IMR-90 (cell line): ENCODE results near the gene FGFRL1. TPM values are rescaled to one million over a fixed set of nuclear protein-coding genes. Genes with fewer than 3 reads are reported as not detected.

ENCODE experiments used
- ATAC-seq: fragments of 200-7000 bp; cut with Tn5 transposase; 2 replicates; pipeline ENCODE4 v1.9.1; 2020; ENCODE audit warnings: low read depth, mild to moderate bottlenecking, moderate library complexity
- BruUV-seq: library from RNA; stranded (reverse); fragments of 400-500 nt; replicated peaks from 2 replicates; lab custom pipeline; 2021; lab: Mats Ljungman, UMichigan
- CTCF ChIA-PET: fragments of 300-600 bp; formaldehyde crosslinking; extraction: SDS; loops from one replicate; lab custom pipeline; 2021; ENCODE audit warnings: antibody characterized with exemption; lab: Yijun Ruan, JAX
- POLR2A ChIA-PET: fragments of 300-600 bp; sonication (Branson Sonifier 250); formaldehyde crosslinking; loops from one replicate; lab custom pipeline; 2022; ENCODE audit warnings: antibody characterized with exemption; ENCODE audit not compliant: unreplicated experiment; lab: Charles Lee
- DNase-seq: peaks from one replicate; pipeline ENCODE4 v3.0.0; 2013
- H2AFZ ChIP-seq: replicated peaks from 2 replicates; pipeline ENCODE3; 2013; ENCODE audit warnings: low read length, mild to moderate bottlenecking; ENCODE audit not compliant: poor library complexity
- H2AK5ac ChIP-seq: 2 replicates; pipeline ENCODE4 v1.6.1; 2013; ENCODE audit warnings: low read depth, low read length, inconsistent platforms
- H2AK9ac ChIP-seq: replicated peaks from 2 replicates; pipeline ENCODE3; 2013; ENCODE audit warnings: mild to moderate bottlenecking, low read depth, low read length, moderate library complexity; ENCODE audit not compliant: poor library complexity
- H2BK120ac ChIP-seq: 2 replicates; pipeline ENCODE4 v1.6.1; 2013; ENCODE audit warnings: low read depth, low read length, inconsistent platforms
- H2BK15ac ChIP-seq: 3 replicates; pipeline ENCODE4 v1.6.1; 2013; ENCODE audit warnings: low read depth, low read length, inconsistent platforms
- H2BK20ac ChIP-seq: 2 replicates; pipeline ENCODE4 v1.6.1; 2013; ENCODE audit warnings: low read depth, mild to moderate bottlenecking, inconsistent platforms, low read length, moderate library complexity
- H2BK5ac ChIP-seq: 2 replicates; pipeline ENCODE4 v1.6.1; 2013; ENCODE audit warnings: mild to moderate bottlenecking, low read depth, low read length, inconsistent platforms; ENCODE audit not compliant: poor library complexity, severe bottlenecking
- H3K14ac ChIP-seq: replicated peaks from 2 replicates; pipeline ENCODE4 v1.6.1; 2013; ENCODE audit warnings: low read depth, low read length, inconsistent platforms
- H3K18ac ChIP-seq: 2 replicates; pipeline ENCODE4 v1.6.1; 2013; ENCODE audit warnings: low read depth, low read length, control low read depth
- H3K23ac ChIP-seq: 2 replicates; pipeline ENCODE4 v1.6.1; 2013; ENCODE audit warnings: low read depth, low read length, inconsistent platforms
- H3K27ac ChIP-seq: 2 replicates; pipeline ENCODE4 v1.5.1; 2013; ENCODE audit warnings: mild to moderate bottlenecking, control low read depth, low read length; ENCODE audit not compliant: insufficient read depth
- H3K27me3 ChIP-seq: 2 replicates; pipeline ENCODE4 v1.6.1; 2013; ENCODE audit warnings: low read length; ENCODE audit not compliant: control insufficient read depth, insufficient read depth
- H3K36me3 ChIP-seq: 2 replicates; pipeline ENCODE4 v1.6.1; 2013; ENCODE audit warnings: low read length, mixed read lengths; ENCODE audit not compliant: control insufficient read depth, insufficient read depth
- H3K4ac ChIP-seq: 2 replicates; pipeline ENCODE4 v1.6.1; 2013; ENCODE audit warnings: low read depth, low read length, inconsistent platforms
- H3K4me1 ChIP-seq: 2 replicates; pipeline ENCODE4 v1.6.1; 2013; ENCODE audit warnings: low read length, mixed read lengths; ENCODE audit not compliant: control insufficient read depth, insufficient read depth
- H3K4me2 ChIP-seq: 2 replicates; pipeline ENCODE4 v1.6.1; 2013; ENCODE audit warnings: low read depth, mild to moderate bottlenecking, control low read depth, low read length, moderate library complexity
- H3K4me3 ChIP-seq: 2 replicates; pipeline ENCODE4 v1.5.1; 2013; ENCODE audit warnings: low read depth, mild to moderate bottlenecking, control low read depth, low read length, moderate library complexity; ENCODE audit not compliant: insufficient read depth
- H3K56ac ChIP-seq: 2 replicates; pipeline ENCODE4 v1.6.1; 2013; ENCODE audit warnings: low read length, inconsistent platforms; ENCODE audit not compliant: insufficient read depth; ENCODE audit errors: extremely low read depth
- H3K79me1 ChIP-seq, 2 experiments: 2 replicates each; pipeline ENCODE4 v1.6.1; 2013; ENCODE audit warnings: low read length in 2 of 2, inconsistent platforms in 1 of 2, low read depth in 1 of 2
- H3K9ac ChIP-seq: 2 replicates; pipeline ENCODE4 v1.6.1; 2013; ENCODE audit warnings: low read depth, low read length, control low read depth
- H3K9me1 ChIP-seq: 2 replicates; pipeline ENCODE4 v1.6.1; 2013; ENCODE audit warnings: low read length, inconsistent platforms; ENCODE audit not compliant: insufficient read depth
- H3K9me3 ChIP-seq: 2 replicates; pipeline ENCODE4 v1.6.1; 2013; ENCODE audit warnings: low read length; ENCODE audit not compliant: control insufficient read depth, insufficient read depth
- H4K20me1 ChIP-seq: 2 replicates; pipeline ENCODE4 v1.6.1; 2013; ENCODE audit warnings: low read length, inconsistent platforms; ENCODE audit not compliant: insufficient read depth
- H4K5ac ChIP-seq: 2 replicates; pipeline ENCODE4 v1.6.1; 2013; ENCODE audit warnings: mild to moderate bottlenecking, low read depth, low read length, control low read depth
- H4K8ac ChIP-seq, 2 experiments: 2 replicates each; pipeline ENCODE4 v1.6.1; 2013; ENCODE audit warnings: low read depth in 2 of 2, low read length in 2 of 2, control low read depth in 1 of 2, inconsistent platforms in 1 of 2
- H4K91ac ChIP-seq: 2 replicates; pipeline ENCODE4 v1.6.1; 2013; ENCODE audit warnings: low read depth, low read length, inconsistent platforms; ENCODE audit not compliant: insufficient read depth
- CEBPB ChIP-seq: IDR thresholded peaks from 2 replicates; pipeline ENCODE4 v1.6.1; 2012; ENCODE audit warnings: low read depth, low read length, improper control_type of control experiment
- MAFK ChIP-seq: IDR thresholded peaks from 2 replicates; pipeline ENCODE4 v1.6.1; 2012; ENCODE audit warnings: low read depth, low read length, improper control_type of control experiment
- WGBS, 2 experiments: methylation state at CpG; one replicate each; pipeline versions ENCODE4 v1.1.5 to v1.1.7; 2013; ENCODE audit warnings: missing lambda C conversion rate in 2 of 2; ENCODE audit not compliant: insufficient read length in 1 of 2; ENCODE audit errors: extremely low coverage in 2 of 2; 5-methylcytosine and 5-hydroxymethylcytosine counted together
- dilution Hi-C: fragments of 300-500 bp; cut with HindIII; formaldehyde crosslinking; loops from one replicate; pipeline ENCODE4 v1.14.3; 2018; ENCODE audit warnings: low sequenced_read_pairs; ENCODE audit not compliant: unreplicated experiment
- in situ Hi-C: fragments of 300-500 bp; cut with MboI; formaldehyde crosslinking; loops from 3 replicates; pipeline ENCODE4 v1.14.3; 2019; ENCODE audit warnings: low sequenced_read_pairs, inconsistent platforms, mixed read lengths
- intact Hi-C: fragments of 100-400 bp; cut with micrococcal nuclease; formaldehyde crosslinking; loops from 2 replicates; pipeline ENCODE4 v1.10.0; 2022
- polyA plus RNA-seq, 3 experiments: library from polyadenylated mRNA; depleted of rRNA; stranded (reverse); fragments of >200 nt; gene quantifications; 2 replicates each; pipeline ENCODE4 v1.2.3, GENCODE V29; 2012; ENCODE audit warnings: low replicate concordance in 1 of 3
- total RNA-seq: library from RNA; depleted of rRNA; stranded (reverse); fragments of >200 nt; gene quantifications from 2 replicates; pipeline ENCODE4 v1.2.3, GENCODE V29; 2012

Gene FGFRL1
- total and polyA plus RNA-seq, 2 of the 4 experiments (the other 2 are of a cell fraction), result 49.3 to 78.8 TPM

DNA sequence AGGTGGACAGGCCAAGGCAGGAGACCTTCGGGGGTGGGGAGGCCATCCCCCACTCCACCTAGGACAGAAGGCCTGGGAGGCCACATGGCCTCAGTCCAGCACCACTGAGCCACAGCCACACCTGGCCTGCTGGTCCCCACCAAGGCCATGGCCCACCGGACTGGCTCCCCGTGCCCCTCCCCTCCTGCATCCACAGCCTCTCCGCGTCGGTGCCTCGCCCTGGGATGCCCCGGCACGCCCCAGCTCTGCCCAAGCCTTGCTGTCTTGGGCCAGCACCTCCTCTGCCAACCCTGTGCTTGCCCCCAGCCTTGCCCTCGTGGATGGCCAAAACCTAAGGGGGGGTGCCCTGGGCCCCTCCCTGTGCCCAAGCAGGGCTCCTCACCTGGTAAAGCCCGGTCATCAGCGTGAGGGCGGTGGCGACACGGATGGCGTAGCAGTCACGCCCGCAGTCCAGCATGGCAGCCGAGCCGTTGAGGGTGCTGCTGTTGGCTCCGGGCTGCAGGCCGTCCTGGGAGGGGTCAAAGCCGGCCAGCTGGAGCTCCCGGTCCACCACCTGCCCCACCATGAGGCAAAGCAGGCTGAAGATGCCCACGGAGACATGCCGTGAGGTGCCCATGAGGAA is 20.6 kb upstream of the FGFRL1 start:
- WGBS, 2 experiments, result 79% methylated on average over 5 of the region's 26 CpGs; no CpG with 5 or more reads in 1 of the 2 experiments
- Histone ChIP-seq H2AFZ (no peak overlapping the region), H3K4ac (no peak overlapping the region), H3K9ac (no peak overlapping the region), H4K91ac (no peak overlapping the region), H3K9me1 (no peaks in the 10 kb centered on the region), H3K4me2 (no peak overlapping the region), H3K18ac (no peak overlapping the region), H3K9me3 (no peaks in the 10 kb centered on the region), H2AK9ac (no peak overlapping the region), H3K56ac (no peak overlapping the region), H3K23ac (no peak overlapping the region), H4K20me1 (peaks cover 2% of the 10 kb centered on the region), H3K4me3 (no peak overlapping the region), H3K27me3 (no peaks in the 10 kb centered on the region), H4K8ac (no peak overlapping the region), H3K14ac (no peak overlapping the region), H2BK5ac (no peak overlapping the region), H3K79me1 (peaks cover 4 to 26% of the 10 kb centered on the region in 2 experiments; a peak in 1 of 4 replicates), H3K36me3 (peaks cover 9% of the 10 kb centered on the region; the same call in 1 of the 2 replicates), H2BK15ac (no peak overlapping the region), H3K4me1 (peaks cover 7% of the 10 kb centered on the region; the same call in 1 of the 2 replicates), H2AK5ac (no peak overlapping the region), H3K27ac (no peak overlapping the region), H2BK20ac (no peak overlapping the region), H2BK120ac (no peak overlapping the region), H4K5ac (no peak overlapping the region)
- CTCF ChIA-PET, result no interaction called here
- BruUV-seq, result no TSS peak
- intact Hi-C loops, result no loop called here
- in situ Hi-C loops, result no loop called here
- dilution Hi-C loops, result no loop called here
- no peak for DNase-seq
- no peak for ATAC-seq
- TF ChIP-seq MAFK (no peak), CEBPB (no peak)
- POLR2A ChIA-PET, result no interaction called here
